HepG2 (cell line): Measurements from ENCODE around the gene CDK10. TPM values are rescaled to one million over a fixed set of nuclear protein-coding genes. Genes with fewer than 3 reads are reported as not detected.

Experiments used
- EED ChIP-seq: sonication (generic); formaldehyde crosslinking; IDR thresholded peaks from 2 replicates; pipeline ENCODE4 v1.5.0; 2020; ENCODE audit warnings: mild to moderate bottlenecking, missing genetic modification reagents
- ESRRA ChIP-seq: sonication (generic); formaldehyde crosslinking; IDR thresholded peaks from 2 replicates; pipeline ENCODE4 v1.5.1; 2020; ENCODE audit warnings: mild to moderate bottlenecking, low read depth, missing genetic modification reagents
- HOXD1 ChIP-seq: sonication (generic); formaldehyde crosslinking; IDR thresholded peaks from 2 replicates; pipeline ENCODE4 v1.5.0; 2020; ENCODE audit warnings: missing genetic modification reagents
- IKZF1 ChIP-seq: fragments of 450-650 bp; IDR thresholded peaks from 2 replicates; pipeline ENCODE4 v1.7.1; 2016
- JUND ChIP-seq: sonication (generic); formaldehyde crosslinking; IDR thresholded peaks from 2 replicates; pipeline ENCODE4 v1.8.0; 2022; ENCODE audit warnings: mild to moderate bottlenecking, missing genetic modification reagents
- MEIS1 ChIP-seq: sonication (generic); formaldehyde crosslinking; IDR thresholded peaks from 2 replicates; pipeline ENCODE4 v1.9.0; 2021; ENCODE audit warnings: mild to moderate bottlenecking, missing genetic modification reagents, moderate library complexity, borderline replicate concordance
- NPAS2 ChIP-seq: sonication (generic); formaldehyde crosslinking; IDR thresholded peaks from 2 replicates; pipeline ENCODE4 v1.8.0; 2022; ENCODE audit warnings: mild to moderate bottlenecking, missing genetic modification reagents, borderline replicate concordance
- PHF21A ChIP-seq: sonication (generic); formaldehyde crosslinking; IDR thresholded peaks from 2 replicates; pipeline ENCODE4 v1.5.0; 2020; ENCODE audit warnings: mild to moderate bottlenecking, missing genetic modification reagents
- RCOR2 ChIP-seq: IDR thresholded peaks from 2 replicates; pipeline ENCODE4 v1.6.1; 2016; ENCODE audit warnings: missing biosample characterization, missing genetic modification reagents
- REPIN1 ChIP-seq: sonication (generic); formaldehyde crosslinking; IDR thresholded peaks from 2 replicates; pipeline ENCODE4 v1.8.0; 2022; ENCODE audit warnings: missing genetic modification reagents, low read depth, mild to moderate bottlenecking, borderline replicate concordance
- SKI ChIP-seq: fragments of 450-650 bp; IDR thresholded peaks from one replicate; pipeline ENCODE4 v1.6.1; 2018; ENCODE audit warnings: mild to moderate bottlenecking; ENCODE audit not compliant: partially characterized antibody
- SRF ChIP-seq: IDR thresholded peaks from 2 replicates; pipeline ENCODE4 v1.6.1; 2011; ENCODE audit warnings: mild to moderate bottlenecking, low read depth, low read length, moderate library complexity
- SRSF9 ChIP-seq: fragments of 200-400 bp; formaldehyde crosslinking; IDR thresholded peaks from 2 replicates; pipeline ENCODE4 v1.6.1; 2018; ENCODE audit warnings: borderline replicate concordance, mild to moderate bottlenecking, low read depth, low read length; ENCODE audit not compliant: insufficient read depth, poor library complexity, severe bottlenecking
- TEF ChIP-seq: sonication (generic); formaldehyde crosslinking; IDR thresholded peaks from 2 replicates; pipeline ENCODE4 v1.5.0; 2020; ENCODE audit warnings: missing genetic modification reagents
- TGIF2 ChIP-seq: IDR thresholded peaks from 2 replicates; pipeline ENCODE4 v1.6.1; 2016; ENCODE audit warnings: control low read depth, missing compliant biosample characterization
- THAP9 ChIP-seq: sonication (generic); formaldehyde crosslinking; IDR thresholded peaks from 2 replicates; pipeline ENCODE4; 2020; ENCODE audit warnings: missing genetic modification reagents, mild to moderate bottlenecking, borderline replicate concordance
- ZHX1 ChIP-seq: sonication (generic); formaldehyde crosslinking; IDR thresholded peaks from 2 replicates; pipeline ENCODE4 v1.8.1; 2022; ENCODE audit warnings: low read depth, mild to moderate bottlenecking, missing genetic modification reagents
- ZNF333 ChIP-seq: sonication (generic); formaldehyde crosslinking; IDR thresholded peaks from 2 replicates; pipeline ENCODE4 v1.4.0; 2020; ENCODE audit warnings: mild to moderate bottlenecking, missing genetic modification reagents, borderline replicate concordance
- ZNF367 ChIP-seq: sonication (generic); formaldehyde crosslinking; IDR thresholded peaks from 2 replicates; pipeline ENCODE4 v1.4.0; 2020; ENCODE audit warnings: missing genetic modification reagents, borderline replicate concordance
- ZNF546 ChIP-seq: sonication (generic); formaldehyde crosslinking; conservative IDR thresholded peaks from 2 replicates; pipeline ENCODE4 v1.8.1; 2023; ENCODE audit warnings: mild to moderate bottlenecking, missing genetic modification reagents
- ZNF615 ChIP-seq: sonication (generic); formaldehyde crosslinking; IDR thresholded peaks from 2 replicates; pipeline ENCODE4 v1.5.0; 2020; ENCODE audit warnings: mild to moderate bottlenecking, missing genetic modification reagents, borderline replicate concordance
- ZNF660 ChIP-seq: sonication (generic); formaldehyde crosslinking; IDR thresholded peaks from 2 replicates; pipeline ENCODE4 v1.5.1; 2020; ENCODE audit warnings: mild to moderate bottlenecking, low read depth, missing genetic modification reagents, borderline replicate concordance
- ZNF841 ChIP-seq: sonication (generic); formaldehyde crosslinking; IDR thresholded peaks from 2 replicates; pipeline ENCODE4 v1.8.1; 2023; ENCODE audit warnings: missing genetic modification reagents, borderline replicate concordance
- ZSCAN29 ChIP-seq: sonication (generic); formaldehyde crosslinking; conservative IDR thresholded peaks from 2 replicates; pipeline ENCODE4 v1.4.0; 2020; ENCODE audit warnings: mild to moderate bottlenecking, missing genetic modification reagents
- polyA plus RNA-seq, 8 experiments: library from polyadenylated mRNA; depleted of rRNA in 3 of 8; stranded (reverse) in 7 of 8; unstranded in 1 of 8; fragments of >200 nt; fragmentation: Illumina TruSeq in 4 of 8; extraction: Trizol in 4 of 8; gene quantifications; 2 replicates each; pipeline versions ENCODE4 v1.2.1 to v1.2.3, GENCODE V29; 2011 to 2016; ENCODE audit warnings: low read depth in 4 of 8, missing spikeins in 1 of 8, mixed read lengths in 1 of 8; ENCODE audit not compliant: insufficient read depth in 1 of 8
- total RNA-seq, 5 experiments: library from RNA; depleted of rRNA; stranded (reverse); fragments of >200 nt; fragmentation: Illumina TruSeq; extraction: Trizol; gene quantifications; 2 replicates each; pipeline ENCODE4 v1.2.3, GENCODE V29; 2016; ENCODE audit warnings: low read depth in 1 of 5

Gene CDK10
- total and polyA plus RNA-seq, 2 of the 13 experiments (the other 11 are each of a cell fraction or from before 2014, with no cell fraction given) = 2.5 to 3.9 TPM

- TF ChIP-seq NPAS2 (CRISPR knock-in tag) = no peak
- TF ChIP-seq THAP9 (CRISPR knock-in tag) = peak; percentile 76; the same call in 1 of the 2 replicates
- peak; percentile 36; the same call in 1 of the 2 replicates for TF ChIP-seq ESRRA (CRISPR knock-in tag)
- TF ChIP-seq TGIF2 (CRISPR knock-in tag) = no peak
- TF ChIP-seq ZNF841 (CRISPR knock-in tag) = no peak
- no peak for TF ChIP-seq IKZF1
- no peak for TF ChIP-seq ZNF660 (CRISPR knock-in tag)
- no peak; the same call in 1 of the 2 replicates for TF ChIP-seq ZNF333 (CRISPR knock-in tag)
- TF ChIP-seq TEF (CRISPR knock-in tag) = no peak
- TF ChIP-seq ZNF546 (CRISPR knock-in tag) = no peak
- TF ChIP-seq PHF21A (CRISPR knock-in tag) = no peak
- TF ChIP-seq SKI = peak; percentile 19
- TF ChIP-seq JUND (CRISPR knock-in tag) = no peak
- TF ChIP-seq RCOR2 = no peak
- TF ChIP-seq REPIN1 (CRISPR knock-in tag) = peak; percentile 85
- 0 out of 2 replicates have a peak, but pooled peaks have one; percentile 44 for TF ChIP-seq ZHX1 (CRISPR knock-in tag)
- TF ChIP-seq HOXD1 = no peak
- TF ChIP-seq SRSF9 = no peak
- no peak; the same call in 1 of the 2 replicates for TF ChIP-seq ZNF367 (CRISPR knock-in tag)
- no peak for TF ChIP-seq ZNF615 (CRISPR knock-in tag)
- no peak for TF ChIP-seq SRF
- no peak for TF ChIP-seq ZSCAN29 (CRISPR knock-in tag)
- peak; percentile 45; the same call in 1 of the 2 replicates for TF ChIP-seq EED
- no peak for TF ChIP-seq MEIS1 (CRISPR knock-in tag)
Observed at GRCh38 chr16:89695086-89695874, 8.8 kb downstream of the CDK10 start (continued).
